GM12872 (cell line): ENCODE data around the gene ALOXE3.

Experiments used
- CTCF ChIP-seq: IDR thresholded peaks from 3 replicates; pipeline ENCODE4 v1.5.1; 2011; ENCODE audit warnings: low read depth, mild to moderate bottlenecking, low read length, moderate library complexity; ENCODE audit not compliant: insufficient read depth

Gene ALOXE3

GRCh38 chr17:8122924-8123694, 4.8 kb upstream of the ALOXE3 start:
- TF ChIP-seq CTCF = no peak

- TF ChIP-seq CTCF = no peak
Measured at GRCh38 chr17:8122422-8122923, 4.2 kb upstream of the ALOXE3 start.

- peak; percentile 66; the same call in 2 of the 3 replicates for TF ChIP-seq CTCF
Measured at GRCh38 chr17:8121681-8122421, 3.5 kb upstream of the ALOXE3 start.

GRCh38 chr17:8121407-8121680, 3.0 kb upstream of the ALOXE3 start:
- no peak for TF ChIP-seq CTCF

GRCh38 chr17:8120520-8121406, 2.4 kb upstream of the ALOXE3 start:
- TF ChIP-seq CTCF = peak; percentile 67

GRCh38 chr17:8119581-8120519, 1.5 kb upstream of the ALOXE3 start:
- TF ChIP-seq CTCF = no peak
